HEK293 (cell line): ENCODE data around the gene APBA1.

Source experiments
- KLF16 ChIP-seq: fragments of 450-650 bp; formaldehyde crosslinking; IDR thresholded peaks from 2 replicates; pipeline ENCODE4 v1.5.1; 2017; ENCODE audit warnings: missing biosample characterization, missing genetic modification characterization
- TRIM28 ChIP-seq: IDR thresholded peaks from 2 replicates; pipeline ENCODE4 v1.6.1; 2011; ENCODE audit warnings: low read length, control low read depth, borderline replicate concordance
- YY1 ChIP-seq: fragments of 450-650 bp; formaldehyde crosslinking; IDR thresholded peaks from 2 replicates; pipeline ENCODE4 v1.5.1; 2018; ENCODE audit warnings: missing biosample characterization, missing genetic modification characterization
- ZNF558 ChIP-seq: fragments of 450-650 bp; formaldehyde crosslinking; IDR thresholded peaks from 2 replicates; pipeline ENCODE4 v1.5.1; 2016; ENCODE audit warnings: missing biosample characterization, missing genetic modification characterization
- TF ChIP-seq, protein P1 (sequence below): fragments of 450-650 bp; formaldehyde crosslinking; IDR thresholded peaks from 2 replicates; pipeline ENCODE4 v1.5.1; 2016; ENCODE audit warnings: missing biosample characterization, missing genetic modification characterization
- TF ChIP-seq, protein P2 (sequence below): fragments of 450-650 bp; formaldehyde crosslinking; IDR thresholded peaks from 2 replicates; pipeline ENCODE4 v1.5.1; 2016; ENCODE audit warnings: missing biosample characterization, missing genetic modification characterization
- TF ChIP-seq, protein P3 (sequence below): fragments of 450-650 bp; formaldehyde crosslinking; IDR thresholded peaks from 2 replicates; pipeline ENCODE4 v1.5.1; 2016; ENCODE audit warnings: missing biosample characterization, missing genetic modification characterization
- TF ChIP-seq, protein P4 (sequence below): fragments of 450-650 bp; IDR thresholded peaks from 2 replicates; pipeline ENCODE4 v1.5.1; 2018; ENCODE audit warnings: missing biosample characterization, mild to moderate bottlenecking, missing genetic modification characterization

DNA sequence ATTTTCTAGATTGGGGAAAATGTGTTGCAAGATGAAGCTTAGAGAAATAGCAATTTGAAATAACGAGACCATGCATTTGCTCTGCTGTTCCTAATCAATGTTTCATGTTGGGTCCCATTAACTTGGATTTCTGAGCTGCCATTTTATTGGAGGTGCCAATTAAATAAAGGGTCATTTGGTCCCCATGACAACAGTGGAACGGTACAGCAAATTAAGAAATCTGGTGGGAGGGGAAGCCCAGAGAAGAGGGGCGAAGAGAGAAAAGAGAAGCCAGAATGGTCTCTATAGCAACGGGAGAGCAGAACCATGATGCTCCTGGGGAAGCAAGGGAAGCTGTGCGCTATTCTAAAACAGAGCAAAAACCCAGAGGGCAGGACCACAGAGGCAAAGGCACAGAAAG lies 226.9 kb downstream of the APBA1 start:
- TF ChIP-seq, protein P1, sequence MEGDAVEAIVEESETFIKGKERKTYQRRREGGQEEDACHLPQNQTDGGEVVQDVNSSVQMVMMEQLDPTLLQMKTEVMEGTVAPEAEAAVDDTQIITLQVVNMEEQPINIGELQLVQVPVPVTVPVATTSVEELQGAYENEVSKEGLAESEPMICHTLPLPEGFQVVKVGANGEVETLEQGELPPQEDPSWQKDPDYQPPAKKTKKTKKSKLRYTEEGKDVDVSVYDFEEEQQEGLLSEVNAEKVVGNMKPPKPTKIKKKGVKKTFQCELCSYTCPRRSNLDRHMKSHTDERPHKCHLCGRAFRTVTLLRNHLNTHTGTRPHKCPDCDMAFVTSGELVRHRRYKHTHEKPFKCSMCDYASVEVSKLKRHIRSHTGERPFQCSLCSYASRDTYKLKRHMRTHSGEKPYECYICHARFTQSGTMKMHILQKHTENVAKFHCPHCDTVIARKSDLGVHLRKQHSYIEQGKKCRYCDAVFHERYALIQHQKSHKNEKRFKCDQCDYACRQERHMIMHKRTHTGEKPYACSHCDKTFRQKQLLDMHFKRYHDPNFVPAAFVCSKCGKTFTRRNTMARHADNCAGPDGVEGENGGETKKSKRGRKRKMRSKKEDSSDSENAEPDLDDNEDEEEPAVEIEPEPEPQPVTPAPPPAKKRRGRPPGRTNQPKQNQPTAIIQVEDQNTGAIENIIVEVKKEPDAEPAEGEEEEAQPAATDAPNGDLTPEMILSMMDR (tag by site-specific recombination), result no peak
- TF ChIP-seq KLF16 (tag by site-specific recombination) (no peak), ZNF558 (no peak), TRIM28 (no peak), YY1 (tag by site-specific recombination) (no peak)
- TF ChIP-seq, protein P2, sequence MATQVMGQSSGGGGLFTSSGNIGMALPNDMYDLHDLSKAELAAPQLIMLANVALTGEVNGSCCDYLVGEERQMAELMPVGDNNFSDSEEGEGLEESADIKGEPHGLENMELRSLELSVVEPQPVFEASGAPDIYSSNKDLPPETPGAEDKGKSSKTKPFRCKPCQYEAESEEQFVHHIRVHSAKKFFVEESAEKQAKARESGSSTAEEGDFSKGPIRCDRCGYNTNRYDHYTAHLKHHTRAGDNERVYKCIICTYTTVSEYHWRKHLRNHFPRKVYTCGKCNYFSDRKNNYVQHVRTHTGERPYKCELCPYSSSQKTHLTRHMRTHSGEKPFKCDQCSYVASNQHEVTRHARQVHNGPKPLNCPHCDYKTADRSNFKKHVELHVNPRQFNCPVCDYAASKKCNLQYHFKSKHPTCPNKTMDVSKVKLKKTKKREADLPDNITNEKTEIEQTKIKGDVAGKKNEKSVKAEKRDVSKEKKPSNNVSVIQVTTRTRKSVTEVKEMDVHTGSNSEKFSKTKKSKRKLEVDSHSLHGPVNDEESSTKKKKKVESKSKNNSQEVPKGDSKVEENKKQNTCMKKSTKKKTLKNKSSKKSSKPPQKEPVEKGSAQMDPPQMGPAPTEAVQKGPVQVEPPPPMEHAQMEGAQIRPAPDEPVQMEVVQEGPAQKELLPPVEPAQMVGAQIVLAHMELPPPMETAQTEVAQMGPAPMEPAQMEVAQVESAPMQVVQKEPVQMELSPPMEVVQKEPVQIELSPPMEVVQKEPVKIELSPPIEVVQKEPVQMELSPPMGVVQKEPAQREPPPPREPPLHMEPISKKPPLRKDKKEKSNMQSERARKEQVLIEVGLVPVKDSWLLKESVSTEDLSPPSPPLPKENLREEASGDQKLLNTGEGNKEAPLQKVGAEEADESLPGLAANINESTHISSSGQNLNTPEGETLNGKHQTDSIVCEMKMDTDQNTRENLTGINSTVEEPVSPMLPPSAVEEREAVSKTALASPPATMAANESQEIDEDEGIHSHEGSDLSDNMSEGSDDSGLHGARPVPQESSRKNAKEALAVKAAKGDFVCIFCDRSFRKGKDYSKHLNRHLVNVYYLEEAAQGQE, result no peak
- TF ChIP-seq, protein P3, sequence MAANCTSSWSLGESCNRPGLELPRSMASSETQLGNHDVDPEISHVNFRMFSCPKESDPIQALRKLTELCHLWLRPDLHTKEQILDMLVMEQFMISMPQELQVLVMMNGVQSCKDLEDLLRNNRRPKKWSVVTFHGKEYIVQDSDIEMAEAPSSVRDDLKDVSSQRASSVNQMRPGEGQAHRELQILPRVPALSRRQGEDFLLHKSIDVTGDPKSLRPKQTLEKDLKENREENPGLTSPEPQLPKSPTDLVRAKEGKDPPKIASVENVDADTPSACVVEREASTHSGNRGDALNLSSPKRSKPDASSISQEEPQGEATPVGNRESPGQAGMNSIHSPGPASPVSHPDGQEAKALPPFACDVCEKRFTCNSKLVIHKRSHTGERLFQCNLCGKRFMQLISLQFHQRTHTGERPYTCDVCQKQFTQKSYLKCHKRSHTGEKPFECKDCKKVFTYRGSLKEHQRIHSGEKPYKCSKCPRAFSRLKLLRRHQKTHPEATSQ (tag by site-specific recombination), result no peak
- TF ChIP-seq, protein P4, sequence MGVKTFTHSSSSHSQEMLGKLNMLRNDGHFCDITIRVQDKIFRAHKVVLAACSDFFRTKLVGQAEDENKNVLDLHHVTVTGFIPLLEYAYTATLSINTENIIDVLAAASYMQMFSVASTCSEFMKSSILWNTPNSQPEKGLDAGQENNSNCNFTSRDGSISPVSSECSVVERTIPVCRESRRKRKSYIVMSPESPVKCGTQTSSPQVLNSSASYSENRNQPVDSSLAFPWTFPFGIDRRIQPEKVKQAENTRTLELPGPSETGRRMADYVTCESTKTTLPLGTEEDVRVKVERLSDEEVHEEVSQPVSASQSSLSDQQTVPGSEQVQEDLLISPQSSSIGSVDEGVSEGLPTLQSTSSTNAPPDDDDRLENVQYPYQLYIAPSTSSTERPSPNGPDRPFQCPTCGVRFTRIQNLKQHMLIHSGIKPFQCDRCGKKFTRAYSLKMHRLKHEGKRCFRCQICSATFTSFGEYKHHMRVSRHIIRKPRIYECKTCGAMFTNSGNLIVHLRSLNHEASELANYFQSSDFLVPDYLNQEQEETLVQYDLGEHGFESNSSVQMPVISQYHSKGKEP (tag by site-specific recombination), result no peak
